Upper lobe of left lung (tissue), 6 donors: ENCODE results near the gene MAN1C1. TPM values are rescaled to one million over a fixed set of nuclear protein-coding genes. Genes with fewer than 3 reads are reported as not detected.

Experiments
- ATAC-seq, 2 donors: fragments of 200-7000 bp; cut with Tn5 transposase; one replicate each; pipeline ENCODE4 v1.9.1; 2022; ENCODE audit warnings: mild to moderate bottlenecking in 2 of 2, moderate library complexity in 2 of 2; ENCODE audit not compliant: low FRiP score in 2 of 2
- DNase-seq, 2 donors: peaks; one replicate each; pipeline ENCODE4 v3.0.0-alpha.2; 2019 to 2020
- H3K27ac ChIP-seq, 4 donors: fragments of 200-600 bp; sonication (generic); one replicate each; pipeline ENCODE4 v1.5.1; 2016 to 2019
- H3K27me3 ChIP-seq, 4 donors: fragments of 200-600 bp; sonication (generic); one replicate each; pipeline ENCODE4 v1.5.1; 2017 to 2019
- H3K36me3 ChIP-seq, 4 donors: fragments of 200-600 bp; sonication (generic); one replicate each; pipeline ENCODE4 v1.5.1; 2016 to 2019
- H3K4me1 ChIP-seq, 4 donors: fragments of 200-600 bp; sonication (generic); one replicate each; pipeline ENCODE4 v1.5.1; 2018 to 2019
- H3K4me3 ChIP-seq, 4 donors: fragments of 200-600 bp; sonication (generic); one replicate each; pipeline ENCODE4 v1.5.1; 2017 to 2019; ENCODE audit warnings: mild to moderate bottlenecking in 2 of 4, moderate library complexity in 1 of 4
- H3K9me3 ChIP-seq, 4 donors: fragments of 200-600 bp; sonication (generic); one replicate each; pipeline ENCODE4 v1.5.1; 2018 to 2019
- CTCF ChIP-seq, 6 experiments: fragments of 450-650 bp in 4 of 6; fragments of 200-600 bp in 2 of 6; sonication (generic) in 2 of 6; IDR thresholded peaks; one replicate each; pipeline ENCODE4 v1.5.1; 2016 to 2019; ENCODE audit warnings: antibody characterized with exemption in 6 of 6
- EP300 ChIP-seq, 4 donors: sonication (generic); formaldehyde crosslinking; IDR thresholded peaks; one replicate each; pipeline ENCODE4 v1.5.1; 2017; ENCODE audit warnings: antibody characterized with exemption in 4 of 4, control low read depth in 2 of 4
- POLR2A ChIP-seq, 4 donors: fragments of 450-650 bp; IDR thresholded peaks; one replicate each; pipeline ENCODE4 v1.5.1; 2016 to 2017; ENCODE audit warnings: antibody characterized with exemption in 4 of 4, mild to moderate bottlenecking in 2 of 4
- POLR2AphosphoS5 ChIP-seq, 2 donors: sonication (generic); formaldehyde crosslinking; IDR thresholded peaks; one replicate each; pipeline ENCODE4 v1.5.1; 2017; ENCODE audit warnings: antibody characterized with exemption in 2 of 2
- WGBS, 2 donors: methylation state at CpG; one replicate each; pipeline ENCODE4 v1.1.5; 2017 to 2018; 5-methylcytosine and 5-hydroxymethylcytosine counted together
- total RNA-seq, 6 donors: library from RNA; depleted of rRNA in 4 of 6; stranded (reverse); fragments of >200 nt in 4 of 6; gene quantifications; one replicate each; pipeline versions ENCODE4 v1.1.0 to v1.2.1, GENCODE V29; 2016 to 2021
- donor health status: DM: no; HTN: no; CAD: no; lungs with moderate emphysema.
- donor health status: DM: no; HTN: yes; CAD: no; lungs with severe emphysema.

The MAN1C1 gene
- total RNA-seq, 6 donors from 2014 or later = 5.3 to 32.5 (median 16.2) TPM

GRCh38 chr1:25607123-25607522 lies 9.5 kb upstream of the MAN1C1 start:
- no peak for ATAC-seq

GRCh38 chr1:25608488-25609178 lies 8.0 kb upstream of the MAN1C1 start:
- H3K9me3 ChIP-seq = no peaks in the 10 kb centered on the region
- DNase-seq = peak in 1 of 2 donors; percentile 86
- H3K27me3 ChIP-seq = no peaks in the 10 kb centered on the region
- TF ChIP-seq POLR2AphosphoS5 (IDR thresholded peaks at IDR 0.05) (peak in 1 of 2 donors; percentile 5), CTCF (IDR thresholded peaks at IDR 0.05) (peak; percentile 34 to 71 (median 58)), POLR2A (IDR thresholded peaks at IDR 0.05) (no peak), EP300 (IDR thresholded peaks at IDR 0.05) (no peak)
- 20 to 23% methylated on average over 15 of the region's 15 CpGs for WGBS, 2 donors
- ATAC-seq = peak; percentile 83 to 94
- peaks cover 4 to 21% (median 7%) of the 10 kb centered on the region in 4 donors for H3K4me1 ChIP-seq
- H3K4me3 ChIP-seq = peak overlapping the region in 2 of 4 donors; percentile 5 to 33
- H3K27ac ChIP-seq = no peak overlapping the region
- no peaks in the 10 kb centered on the region for H3K36me3 ChIP-seq

More at GRCh38 chr1:25607123-25607522, 9.5 kb upstream of the MAN1C1 start:
- no peak for TF ChIP-seq EP300 (IDR thresholded peaks at IDR 0.05)
- no peak for TF ChIP-seq POLR2AphosphoS5 (IDR thresholded peaks at IDR 0.05)
- no peak for TF ChIP-seq POLR2A (IDR thresholded peaks at IDR 0.05)
- no peak for TF ChIP-seq CTCF (IDR thresholded peaks at IDR 0.05)
- Histone ChIP-seq H3K4me1 (peaks cover 4 to 21% (median 7%) of the 10 kb centered on the region in 4 donors), H3K27ac (no peak overlapping the region), H3K4me3 (no peak overlapping the region), H3K36me3 (no peaks in the 10 kb centered on the region), H3K27me3 (no peaks in the 10 kb centered on the region), H3K9me3 (no peaks in the 10 kb centered on the region)
- no peak for DNase-seq
- 91 to 94% methylated on average over 5 of the region's 5 CpGs for WGBS, 2 donors

- no peak overlapping the region for H3K4me3 ChIP-seq
- H3K27ac ChIP-seq = no peak overlapping the region
- peaks cover 4 to 21% (median 7%) of the 10 kb centered on the region in 4 donors for H3K4me1 ChIP-seq
- H3K9me3 ChIP-seq = no peaks in the 10 kb centered on the region
- H3K27me3 ChIP-seq = no peaks in the 10 kb centered on the region
- H3K36me3 ChIP-seq = no peaks in the 10 kb centered on the region
- TF ChIP-seq CTCF (IDR thresholded peaks at IDR 0.05) (no peak), POLR2AphosphoS5 (IDR thresholded peaks at IDR 0.05) (no peak), EP300 (IDR thresholded peaks at IDR 0.05) (no peak), POLR2A (IDR thresholded peaks at IDR 0.05) (no peak)
- ATAC-seq = no peak
- no peak for DNase-seq
- 40 to 52% methylated on average over 6 of the region's 6 CpGs for WGBS, 2 donors
Observed at GRCh38 chr1:25609921-25610320, 6.7 kb upstream of the MAN1C1 start.

GRCh38 chr1:25610822-25611630 lies 5.6 kb upstream of the MAN1C1 start:
- DNase-seq = no peak
- TF ChIP-seq CTCF (IDR thresholded peaks at IDR 0.05) (peak in 1 of 6 experiments; percentile 8), POLR2AphosphoS5 (IDR thresholded peaks at IDR 0.05) (no peak), POLR2A (IDR thresholded peaks at IDR 0.05) (no peak), EP300 (IDR thresholded peaks at IDR 0.05) (no peak)
- ATAC-seq = no peak

More at GRCh38 chr1:25610822-25611630, 5.6 kb upstream of the MAN1C1 start:
- Histone ChIP-seq H3K4me3 (no peak overlapping the region), H3K27ac (no peak overlapping the region), H3K36me3 (no peaks in the 10 kb centered on the region), H3K4me1 (peaks cover 9 to 26% (median 15%) of the 10 kb centered on the region in 4 donors), H3K27me3 (no peaks in the 10 kb centered on the region), H3K9me3 (no peaks in the 10 kb centered on the region)
- 42 to 65% methylated on average over 2 to 8 of the region's 8 CpGs for WGBS, 2 donors
